HepG2 (cell line): ENCODE data around the gene FCRL2.

Experiments
- ASH2L ChIP-seq: fragments of 300-600, 200-600 bp; sonication (generic); IDR thresholded peaks from 2 replicates; pipeline ENCODE4 v1.7.0; 2017; ENCODE audit warnings: low read depth, mild to moderate bottlenecking, moderate library complexity, mixed read lengths, low read length; ENCODE audit not compliant: insufficient read length
- GATAD2A ChIP-seq: IDR thresholded peaks from 2 replicates; pipeline ENCODE4 v1.6.1; 2016
- XBP1 ChIP-seq: sonication (generic); formaldehyde crosslinking; IDR thresholded peaks from 2 replicates; pipeline ENCODE4 v1.5.0; 2020; ENCODE audit warnings: missing genetic modification reagents
- TF ChIP-seq, protein P1 (sequence below), 2 experiments: IDR thresholded peaks; 2 replicates each; pipeline ENCODE4 v1.6.1; 2011 to 2012; ENCODE audit warnings: low read length in 2 of 2, borderline replicate concordance in 1 of 2, low read depth in 1 of 2, mild to moderate bottlenecking in 1 of 2, moderate library complexity in 1 of 2

- TF ChIP-seq GATAD2A (CRISPR knock-in tag) = no peak
- TF ChIP-seq XBP1 (CRISPR knock-in tag) = no peak
- no peak for TF ChIP-seq ASH2L
- TF ChIP-seq, protein P1, sequence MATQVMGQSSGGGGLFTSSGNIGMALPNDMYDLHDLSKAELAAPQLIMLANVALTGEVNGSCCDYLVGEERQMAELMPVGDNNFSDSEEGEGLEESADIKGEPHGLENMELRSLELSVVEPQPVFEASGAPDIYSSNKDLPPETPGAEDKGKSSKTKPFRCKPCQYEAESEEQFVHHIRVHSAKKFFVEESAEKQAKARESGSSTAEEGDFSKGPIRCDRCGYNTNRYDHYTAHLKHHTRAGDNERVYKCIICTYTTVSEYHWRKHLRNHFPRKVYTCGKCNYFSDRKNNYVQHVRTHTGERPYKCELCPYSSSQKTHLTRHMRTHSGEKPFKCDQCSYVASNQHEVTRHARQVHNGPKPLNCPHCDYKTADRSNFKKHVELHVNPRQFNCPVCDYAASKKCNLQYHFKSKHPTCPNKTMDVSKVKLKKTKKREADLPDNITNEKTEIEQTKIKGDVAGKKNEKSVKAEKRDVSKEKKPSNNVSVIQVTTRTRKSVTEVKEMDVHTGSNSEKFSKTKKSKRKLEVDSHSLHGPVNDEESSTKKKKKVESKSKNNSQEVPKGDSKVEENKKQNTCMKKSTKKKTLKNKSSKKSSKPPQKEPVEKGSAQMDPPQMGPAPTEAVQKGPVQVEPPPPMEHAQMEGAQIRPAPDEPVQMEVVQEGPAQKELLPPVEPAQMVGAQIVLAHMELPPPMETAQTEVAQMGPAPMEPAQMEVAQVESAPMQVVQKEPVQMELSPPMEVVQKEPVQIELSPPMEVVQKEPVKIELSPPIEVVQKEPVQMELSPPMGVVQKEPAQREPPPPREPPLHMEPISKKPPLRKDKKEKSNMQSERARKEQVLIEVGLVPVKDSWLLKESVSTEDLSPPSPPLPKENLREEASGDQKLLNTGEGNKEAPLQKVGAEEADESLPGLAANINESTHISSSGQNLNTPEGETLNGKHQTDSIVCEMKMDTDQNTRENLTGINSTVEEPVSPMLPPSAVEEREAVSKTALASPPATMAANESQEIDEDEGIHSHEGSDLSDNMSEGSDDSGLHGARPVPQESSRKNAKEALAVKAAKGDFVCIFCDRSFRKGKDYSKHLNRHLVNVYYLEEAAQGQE (IDR thresholded peaks at IDR 0.05; ENCODE audit: borderline replicate concordance in 1 of 2, low read depth in 1 of 2, low read length in 2 of 2) = no peak
Observed at GRCh38 chr1:157819215-157819614, 42.3 kb upstream of the FCRL2 start.
